GM21825 (cell line): ENCODE results near the gene POLL.

ENCODE experiments used
- ATAC-seq: cut with Tn5 transposase; IDR thresholded peaks from one replicate; pipeline ENCODE4 v1.9.1; 2021; ENCODE audit warnings: mild to moderate bottlenecking, moderate library complexity; ENCODE audit not compliant: unreplicated experiment

Gene POLL

DNA sequence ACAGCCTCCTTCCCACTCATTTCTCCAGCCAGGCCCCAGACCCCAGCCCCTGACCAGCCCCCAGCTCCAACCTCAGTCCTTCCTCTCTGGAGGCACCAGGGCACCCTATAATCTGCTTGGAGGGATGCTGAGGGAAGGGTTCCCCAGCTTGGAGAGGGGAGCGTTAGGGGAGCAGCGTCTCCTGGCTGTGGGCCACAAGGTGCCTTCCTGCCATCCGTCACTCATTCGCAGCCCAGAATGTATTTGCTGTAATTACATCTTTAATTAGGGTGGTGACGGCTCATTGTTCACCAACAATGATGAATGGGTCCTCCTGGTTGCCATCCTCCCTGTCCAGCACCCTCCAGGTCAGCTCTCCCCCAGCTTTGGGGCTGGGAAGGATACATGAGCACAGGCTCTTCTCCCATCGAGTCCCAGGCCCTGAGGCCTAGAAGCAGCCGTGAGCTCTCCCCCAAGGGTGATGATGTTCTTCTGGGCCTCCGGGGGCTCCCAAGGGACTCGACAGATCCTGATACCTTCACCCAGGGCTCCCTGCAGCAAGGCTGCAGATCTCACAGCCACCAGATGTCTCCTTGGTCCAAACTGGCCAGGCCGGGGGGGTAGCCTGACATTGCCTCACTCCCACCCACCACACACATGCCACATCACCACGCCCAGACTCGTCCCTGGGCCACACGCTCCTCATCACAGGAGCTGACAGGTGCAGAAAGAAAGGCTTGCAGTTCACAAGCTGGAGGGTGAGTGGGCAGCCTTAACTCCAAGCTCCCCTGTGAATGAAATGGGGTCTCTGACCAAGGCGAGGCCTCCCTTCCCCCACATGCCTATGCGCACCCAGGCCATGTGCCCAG lies 26.8 kb downstream of the POLL start:
- no peak for ATAC-seq

DNA sequence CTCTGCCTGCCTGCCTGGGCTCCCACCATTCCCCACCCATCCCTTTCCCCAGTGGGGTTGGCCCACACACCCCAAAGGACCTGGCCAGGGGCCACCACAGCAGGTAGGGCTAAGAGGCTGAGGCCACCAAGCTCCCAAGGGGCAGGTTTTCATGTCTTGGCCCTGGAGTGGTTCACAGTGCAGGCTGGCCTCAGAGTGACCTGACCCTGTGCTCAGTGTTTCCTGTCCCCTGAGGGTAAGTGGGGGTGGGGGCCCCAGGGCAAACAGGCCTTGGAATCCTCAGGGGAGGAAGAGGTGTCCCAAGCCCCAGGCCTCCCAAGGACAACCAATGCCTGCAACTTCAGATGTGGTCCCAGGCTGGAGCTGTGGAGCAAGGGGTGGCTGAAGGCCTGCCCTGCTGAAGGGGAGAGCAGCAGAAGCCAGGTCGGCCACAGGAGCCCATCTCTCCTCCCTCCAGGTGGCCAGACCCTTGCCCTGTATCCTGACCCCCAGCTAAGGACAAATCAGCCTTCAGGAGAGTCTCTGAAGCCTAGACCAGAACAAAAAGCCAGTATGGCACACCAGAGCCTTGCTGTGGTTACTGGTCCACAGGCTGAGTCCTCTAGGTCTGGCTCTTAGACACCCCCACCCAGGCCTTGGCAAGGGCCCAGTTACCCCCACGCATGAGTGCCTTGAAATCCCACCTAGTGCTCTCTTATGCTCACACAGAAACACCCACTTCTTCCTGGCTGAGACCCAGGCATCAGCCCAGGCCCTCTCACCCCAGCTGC lies 27.6 kb downstream of the POLL start:
- ATAC-seq: no peak

DNA sequence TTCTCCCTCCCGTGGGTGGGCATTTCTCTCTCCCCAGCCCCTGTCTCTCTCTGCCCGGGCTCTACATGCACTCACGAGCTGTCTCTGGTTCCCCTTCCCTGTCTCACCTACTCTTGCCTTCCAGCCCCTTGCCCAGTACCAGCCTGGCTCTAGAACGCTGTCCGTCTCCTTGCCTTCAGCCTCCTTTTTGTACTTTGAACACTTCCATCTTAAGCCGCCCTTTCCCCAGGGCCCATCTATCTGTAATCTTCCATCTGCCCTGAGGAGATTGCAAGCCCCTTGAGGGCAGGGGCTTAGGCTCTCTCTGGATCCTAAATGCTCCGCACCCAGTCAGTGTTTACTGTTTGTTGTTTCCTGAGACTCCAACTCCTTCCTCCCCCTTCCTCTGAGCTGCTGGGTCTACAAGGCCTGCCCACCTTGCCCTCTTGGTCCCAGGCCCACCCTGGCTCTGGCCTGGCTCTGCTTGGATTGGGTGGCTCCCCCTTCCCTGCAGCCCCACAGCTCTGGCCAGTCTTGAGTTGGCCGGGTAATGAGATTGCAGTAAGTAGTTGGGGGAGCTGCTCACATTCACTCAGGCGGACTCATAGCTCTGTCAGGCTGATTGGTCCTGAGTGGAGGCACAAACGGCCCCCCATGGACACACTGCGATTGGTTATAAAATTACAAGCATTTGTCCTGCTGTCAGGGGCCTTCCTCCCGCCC lies 28.3 kb downstream of the POLL start:
- ATAC-seq: no peak

DNA sequence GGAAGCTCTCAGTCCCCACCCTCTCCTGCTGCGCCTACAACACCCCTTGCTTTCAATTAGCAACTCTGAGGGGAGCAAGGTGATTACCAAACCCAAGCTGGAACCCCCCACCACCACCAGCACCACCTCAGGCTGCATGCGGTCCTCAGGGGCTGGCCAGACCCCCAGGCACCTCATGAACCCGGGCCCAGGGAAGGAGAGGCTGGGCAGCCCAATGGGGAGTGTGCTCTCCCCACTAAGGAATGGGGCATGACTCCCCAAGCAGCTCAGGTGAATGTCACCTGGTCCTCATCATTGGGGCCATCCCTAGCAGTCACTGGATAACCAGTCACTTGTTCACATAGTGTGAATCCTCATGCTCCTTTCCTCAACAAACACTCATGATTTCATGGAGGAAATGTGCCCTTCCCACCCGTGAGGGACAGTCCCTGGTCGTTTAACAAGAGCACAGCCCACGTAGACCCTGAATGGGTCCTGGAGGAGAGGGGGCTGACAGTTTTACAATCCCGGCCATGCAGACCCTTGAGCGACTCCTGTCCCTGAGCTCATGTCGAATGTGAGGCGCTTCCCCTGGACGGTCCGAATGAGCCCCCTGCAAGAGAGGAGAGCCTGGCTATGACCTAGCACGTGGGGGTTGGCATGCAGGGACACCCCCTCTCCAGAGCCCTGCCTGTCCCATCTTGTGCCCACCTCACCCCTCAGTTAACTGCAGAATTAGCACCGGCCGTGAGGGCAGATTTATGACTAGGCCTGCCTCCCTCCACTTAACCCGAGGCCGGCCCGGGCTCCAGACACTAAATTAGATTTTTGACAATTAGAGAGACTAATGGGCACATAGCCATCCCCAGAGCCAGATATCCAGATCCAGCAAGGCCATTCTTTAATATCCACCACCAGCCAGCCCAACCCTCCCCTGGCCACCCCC lies 29.1 kb downstream of the POLL start:
- ATAC-seq: no peak

DNA sequence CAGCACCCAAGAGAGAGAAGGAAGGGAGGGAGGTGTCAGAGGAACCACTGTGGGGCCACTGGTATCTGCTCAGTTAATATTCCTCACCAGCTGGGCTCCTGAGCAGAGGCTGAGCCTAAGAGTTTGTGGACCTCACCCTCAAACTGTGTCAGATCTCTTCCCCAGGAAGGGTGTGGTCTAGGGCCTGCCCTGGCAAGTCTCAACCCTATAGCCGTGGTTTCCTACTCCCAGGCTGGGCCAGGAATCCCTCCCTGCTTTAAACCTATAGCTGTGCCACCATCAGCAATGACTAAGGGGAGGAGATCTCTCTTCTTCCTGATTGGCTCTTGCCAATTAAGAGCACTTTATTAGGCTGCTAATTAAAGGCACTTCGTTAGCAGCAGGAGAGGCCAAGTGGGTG lies 29.9 kb downstream of the POLL start:
- ATAC-seq: no peak

DNA sequence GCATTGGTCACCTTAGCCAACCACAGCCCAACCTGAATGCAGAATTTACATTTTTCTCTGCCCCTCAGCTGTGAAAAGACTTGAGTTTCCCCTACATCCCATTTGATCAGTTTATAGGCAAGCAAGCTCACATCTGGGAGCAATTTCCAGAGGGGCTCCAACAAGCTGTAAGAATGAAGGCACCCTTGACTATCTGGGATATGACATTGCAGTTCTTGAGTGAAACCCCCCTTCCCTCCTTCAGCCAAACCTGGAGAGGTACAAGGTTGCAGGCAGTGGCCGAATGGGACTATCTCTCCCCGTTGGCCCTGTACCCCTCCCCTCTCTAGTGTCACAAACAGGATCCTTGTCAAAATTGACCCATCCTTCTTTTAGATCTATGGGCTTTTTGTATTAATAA lies 30.5 kb downstream of the POLL start:
- no peak for ATAC-seq

DNA sequence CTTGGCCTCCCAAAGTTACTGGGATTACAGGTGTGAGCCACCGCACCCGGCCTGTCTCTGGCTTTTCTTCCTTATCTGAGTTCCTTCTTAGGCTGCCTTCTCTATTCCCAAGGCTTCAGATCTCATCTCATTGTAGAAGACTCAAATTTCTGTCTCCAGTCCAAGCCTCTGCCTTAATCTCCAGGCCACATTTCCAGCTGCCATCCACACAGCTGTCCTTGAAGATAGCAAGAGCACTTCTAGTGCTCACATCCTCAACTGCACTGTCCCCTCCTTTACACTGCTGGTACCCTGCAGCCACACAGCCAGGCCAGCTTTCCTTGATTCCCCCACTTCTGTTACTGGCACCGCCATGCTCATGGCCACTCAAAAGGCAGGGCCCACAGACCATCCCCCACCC lies 35.6 kb downstream of the POLL start:
- ATAC-seq: no peak

DNA sequence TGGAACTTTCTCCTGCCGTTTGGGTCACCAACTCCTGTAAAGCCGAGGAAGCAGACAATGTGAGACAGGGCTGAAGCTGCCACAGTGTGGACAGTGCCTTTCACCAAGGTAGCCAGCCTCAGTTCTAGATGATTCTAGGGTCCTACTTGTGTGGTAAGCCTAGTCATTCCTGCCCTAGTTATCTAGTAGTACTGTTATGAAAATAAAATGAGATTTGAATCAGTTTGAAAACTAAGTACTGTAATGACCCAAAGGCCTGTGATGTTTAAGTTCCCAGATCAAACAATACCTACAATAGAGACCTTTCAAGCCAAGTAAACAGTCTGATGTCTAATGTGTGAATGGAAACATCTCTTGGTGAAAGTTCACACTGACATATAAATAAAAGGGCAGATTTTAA lies 37.1 kb downstream of the POLL start:
- no peak for ATAC-seq

DNA sequence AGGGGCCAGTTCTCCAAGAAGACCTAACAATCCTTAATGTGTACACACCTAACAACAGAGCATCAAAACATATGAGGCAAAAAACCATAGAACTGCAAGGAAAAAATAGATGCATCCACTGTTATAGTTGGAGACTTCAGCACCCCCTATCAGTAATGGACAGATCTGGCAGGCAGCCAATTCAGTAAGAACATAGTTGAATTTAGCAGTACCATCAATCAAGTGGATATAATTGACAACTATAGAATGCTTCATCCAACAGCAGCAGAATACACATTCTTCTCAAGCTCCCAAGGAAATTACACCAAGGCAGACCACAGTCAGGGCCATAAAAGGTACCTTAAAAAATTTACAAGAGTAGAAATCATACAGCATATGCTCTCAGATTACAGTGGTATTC lies 42.2 kb downstream of the POLL start:
- ATAC-seq: no peak

DNA sequence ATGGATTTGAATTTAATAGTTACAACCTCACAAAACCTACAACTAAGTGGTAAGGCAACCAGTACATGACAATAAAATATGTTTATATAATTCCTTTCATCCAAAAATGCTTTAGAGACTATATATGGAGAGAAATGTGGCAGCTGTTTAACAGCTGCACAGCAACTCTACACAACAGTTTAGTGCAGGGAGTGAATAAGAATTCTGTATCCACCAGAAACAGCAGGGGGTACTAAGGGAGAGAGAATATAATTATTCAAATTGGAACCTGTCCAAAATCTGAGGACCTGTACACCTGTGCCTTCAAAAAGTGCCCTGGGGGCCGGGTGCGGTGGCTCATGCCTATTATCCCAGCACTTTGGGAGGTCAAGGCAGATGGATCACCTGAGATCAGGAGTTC lies 49.6 kb downstream of the POLL start:
- no peak for ATAC-seq

DNA sequence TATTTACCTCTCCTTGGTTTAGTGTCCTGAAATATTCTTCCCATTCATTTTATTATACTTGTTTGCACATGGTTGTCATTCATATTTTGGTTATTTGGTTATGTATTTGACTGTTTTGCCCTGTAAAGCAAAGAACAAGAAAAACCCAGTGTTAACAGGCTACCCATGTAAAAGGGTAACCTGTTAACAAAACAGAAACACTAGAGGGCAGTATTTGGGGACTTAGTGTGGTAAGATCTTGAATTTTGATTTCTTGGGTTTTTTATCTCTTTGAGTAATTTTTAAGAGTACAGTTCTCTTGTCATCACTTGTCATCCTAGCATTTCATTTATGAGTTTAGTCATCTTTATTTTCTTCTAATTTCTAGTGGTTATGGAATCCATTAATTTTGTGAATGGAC lies 51.3 kb downstream of the POLL start:
- no peak for ATAC-seq

DNA sequence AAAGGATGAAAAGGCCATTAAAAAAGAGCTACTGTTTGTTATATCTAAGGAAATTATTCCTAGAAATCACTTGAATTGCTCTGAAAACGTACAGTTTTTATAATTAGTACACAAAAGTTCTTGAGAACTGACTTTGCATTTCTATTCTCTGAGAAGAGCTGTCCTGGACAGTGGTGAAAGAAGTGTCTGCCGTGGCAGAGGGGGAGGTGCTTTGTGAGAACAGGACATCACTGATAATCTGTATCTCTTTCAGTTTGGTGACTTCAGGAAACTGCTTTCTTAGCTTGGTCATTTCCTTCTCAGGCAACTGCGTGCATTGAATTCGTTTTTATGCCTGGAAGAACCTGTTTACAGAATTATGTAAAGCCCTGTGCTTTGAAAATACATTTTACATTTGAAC lies 52.1 kb downstream of the POLL start:
- no peak for ATAC-seq

DNA sequence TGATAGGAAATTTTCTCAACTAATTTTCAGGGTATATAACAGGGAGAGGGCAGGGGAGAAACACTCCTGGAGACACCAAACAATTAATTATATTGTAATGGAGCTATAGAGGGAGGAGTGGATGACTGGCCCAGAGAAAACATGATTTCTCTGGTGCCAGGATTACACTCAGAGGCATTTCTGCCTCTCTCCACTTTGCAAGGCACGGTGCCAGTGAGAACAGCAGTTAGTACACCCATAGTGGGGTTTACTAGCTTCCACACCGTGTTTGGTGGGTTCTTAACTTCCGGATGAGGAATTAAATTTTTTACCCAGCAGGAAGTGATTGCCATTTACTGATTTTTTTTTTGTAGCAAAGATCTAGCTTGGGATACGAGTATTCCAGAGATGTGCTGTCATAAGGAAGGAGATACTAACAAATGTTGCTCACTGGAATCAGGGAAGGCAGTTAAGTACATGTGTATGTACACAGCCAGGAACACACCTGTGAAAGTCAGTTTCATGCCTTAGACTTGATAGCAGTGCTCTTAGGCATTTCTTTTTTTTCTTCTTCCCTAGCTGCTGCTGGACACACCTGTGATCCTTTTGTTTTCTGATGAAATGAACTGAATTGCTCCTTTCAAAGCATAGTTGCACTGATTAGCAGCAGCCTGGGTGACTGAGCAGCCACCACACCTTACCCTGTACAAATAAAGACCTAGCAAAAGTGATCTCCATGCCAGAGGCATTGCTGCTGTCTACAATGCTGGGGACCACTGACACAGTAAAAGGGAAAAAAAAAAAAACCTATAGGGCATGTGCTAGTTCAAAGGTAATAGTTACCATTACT lies 58.1 kb downstream of the POLL start:
- no peak for ATAC-seq

DNA sequence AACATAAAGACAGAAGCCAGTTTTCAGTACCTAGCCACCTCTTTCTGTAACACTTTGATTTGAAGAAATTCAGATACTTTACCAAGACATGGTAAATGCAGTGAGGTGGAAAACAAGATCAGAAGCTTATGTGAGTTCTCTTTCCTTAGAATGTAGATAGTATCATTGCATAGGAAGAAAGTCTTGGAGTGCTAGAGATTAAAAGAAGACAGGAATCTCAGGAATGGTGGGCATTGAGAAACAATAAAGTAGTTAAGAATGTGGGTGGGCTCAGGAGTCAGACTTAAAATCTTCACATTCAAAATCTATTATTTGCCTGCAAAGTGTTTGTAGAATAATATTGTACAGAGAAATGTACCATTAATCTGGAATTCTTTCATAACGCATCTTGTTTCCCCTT lies 58.9 kb downstream of the POLL start:
- ATAC-seq: no peak
